AG04450 (cell line): ENCODE data around the gene SELENOI. TPM values are rescaled to one million over a fixed set of nuclear protein-coding genes. Genes with fewer than 3 reads are reported as not detected.
A peak's percentile ranks its signal among the peaks of the same experiment; 100 is the strongest.

Source experiments
- CTCF ChIA-PET: fragments of 300-600, 350-600 bp; formaldehyde crosslinking; extraction: SDS; loops from one replicate; lab custom pipeline; 2022; ENCODE audit warnings: antibody characterized with exemption, inconsistent platforms; lab: Charles Lee
- POLR2A ChIA-PET: fragments of 350-600 bp; formaldehyde crosslinking; extraction: SDS; loops from one replicate; lab custom pipeline; 2021; ENCODE audit warnings: antibody characterized with exemption, inconsistent platforms; lab: Yijun Ruan, JAX
- DNase-seq: peaks from one replicate; pipeline ENCODE4 v3.0.0-alpha.2; 2011; ENCODE audit warnings: low read depth, low spot score
- H3K27ac ChIP-seq: one replicate; pipeline ENCODE4 v1.5.1; 2012; ENCODE audit warnings: low read depth, low read length, control low read depth
- H3K27me3 ChIP-seq: one replicate; pipeline ENCODE4 v1.6.0; 2012; ENCODE audit warnings: low read length; ENCODE audit not compliant: control insufficient read depth, insufficient read depth
- H3K4me3 ChIP-seq: 2 replicates; pipeline ENCODE4 v1.5.1; 2011; ENCODE audit warnings: mild to moderate bottlenecking, low read depth, low read length, control low read depth
- H3K9me3 ChIP-seq: 2 replicates; pipeline ENCODE4 v1.5.1; 2012; ENCODE audit warnings: low read length; ENCODE audit not compliant: control insufficient read depth, insufficient read depth
- CTCF ChIP-seq: IDR thresholded peaks from 2 replicates; pipeline ENCODE4 v1.5.1; 2011; ENCODE audit warnings: low read depth, low read length, control low read depth, inconsistent platforms
- polyA plus RNA-seq: library from polyadenylated mRNA; depleted of rRNA; stranded (reverse); fragments of >200 nt; gene quantifications from 2 replicates; pipeline ENCODE4 v1.2.3, GENCODE V29; 2011

Gene SELENOI
- polyA plus RNA-seq, 1 experiment, result 10.9 TPM

GRCh38 chr2:26355038-26355995, 9.4 kb downstream of the SELENOI start:
- CTCF ChIA-PET, result interaction anchor here (1.3 kb wide), 1 partner anchor 25 kb away, joined by 5 read pairs; no protein-coding TSS in a partner anchor

GRCh38 chr2:26356111-26356510, 10.2 kb downstream of the SELENOI start:
- ChIA-PET POLR2A (interaction anchor here (0.6 kb wide), 1 partner anchor 178 kb away, joined by 5 read pairs; no protein-coding TSS in a partner anchor), CTCF (interaction anchor here (1.3 kb wide), 1 partner anchor 26 kb away, joined by 5 read pairs; no protein-coding TSS in a partner anchor)
- TF ChIP-seq CTCF, result no peak

More at GRCh38 chr2:26355038-26355995, 9.4 kb downstream of the SELENOI start:
- POLR2A ChIA-PET, result interaction anchor here (1.0 kb wide), 1 partner anchor 10 kb away, joined by 4 read pairs; the partner anchor contains the start of gene SELENOI
- H3K27ac ChIP-seq, result no peak overlapping the region
- H3K9me3 ChIP-seq, result no peaks in the 10 kb centered on the region
- no peak overlapping the region for H3K4me3 ChIP-seq
- no peaks in the 10 kb centered on the region for H3K27me3 ChIP-seq
- no peak for TF ChIP-seq CTCF
- DNase-seq, result peak; percentile 76

GRCh38 chr2:26356771-26357170, 10.8 kb downstream of the SELENOI start:
- no peaks in the 10 kb centered on the region for H3K27me3 ChIP-seq
- CTCF ChIA-PET, result interaction anchor here (1.0 kb wide), 1 partner anchor 9 kb away, joined by 3 read pairs; no protein-coding TSS in a partner anchor
- no peaks in the 10 kb centered on the region for H3K9me3 ChIP-seq
- TF ChIP-seq CTCF, result no peak
- POLR2A ChIA-PET, result interaction anchor here (0.6 to 0.7 kb wide), 2 partner anchors 168 to 178 kb away, joined by 3 to 5 read pairs; no protein-coding TSS in a partner anchor
- no peak for DNase-seq
- H3K27ac ChIP-seq, result no peak overlapping the region
- H3K4me3 ChIP-seq, result no peak overlapping the region

More at GRCh38 chr2:26356111-26356510, 10.2 kb downstream of the SELENOI start:
- Histone ChIP-seq H3K27ac (no peak overlapping the region), H3K4me3 (no peak overlapping the region), H3K9me3 (no peaks in the 10 kb centered on the region), H3K27me3 (no peaks in the 10 kb centered on the region)
- DNase-seq, result no peak

GRCh38 chr2:26359886-26360473, 14.0 kb downstream of the SELENOI start:
- POLR2A ChIA-PET, result no interaction called here
- no peak overlapping the region for H3K4me3 ChIP-seq
- no peak for DNase-seq
- no peaks in the 10 kb centered on the region for H3K27me3 ChIP-seq
- H3K27ac ChIP-seq, result no peak overlapping the region
- no peaks in the 10 kb centered on the region for H3K9me3 ChIP-seq
- no peak for TF ChIP-seq CTCF
- CTCF ChIA-PET, result interaction anchor here (0.6 to 0.9 kb wide), 2 partner anchors 33 to 1275 kb away, joined by 3 read pairs; no protein-coding TSS in a partner anchor
